GM12878 (cell line): ENCODE data around the gene IGF1R. TPM values are rescaled to one million over a fixed set of nuclear protein-coding genes. Genes with fewer than 3 reads are reported as not detected.

Experiments used
- ATAC-seq: fragments of 200-7000 bp; cut with Tn5 transposase; 3 replicates; pipeline ENCODE4 v1.9.1; 2020; ENCODE audit warnings: mild to moderate bottlenecking, moderate library complexity
- BruUV-seq: library from RNA; stranded (reverse); fragments of 400-500 nt; replicated peaks from 2 replicates; lab custom pipeline; 2021; lab: Mats Ljungman, UMichigan
- CTCF ChIA-PET: fragments of 300-600 bp; sonication (Branson Sonifier 250); formaldehyde crosslinking; extraction: SDS; loops from one replicate; lab custom pipeline; 2021; ENCODE audit warnings: inconsistent platforms; lab: Yijun Ruan, JAX
- POLR2A ChIA-PET: fragments of 350-600 bp; formaldehyde crosslinking; extraction: SDS; loops from one replicate; lab custom pipeline; 2021; ENCODE audit warnings: inconsistent platforms; lab: Charles Lee
- RAD21 ChIA-PET: fragments of 300-600 bp; sonication (Branson Sonifier 250); formaldehyde crosslinking; loops from one replicate; lab custom pipeline; 2023; ENCODE audit warnings: antibody characterized with exemption; ENCODE audit not compliant: unreplicated experiment; lab: Charles Lee
- SMC1A ChIA-PET: fragments of 300-600 bp; sonication (Branson Sonifier 250); formaldehyde crosslinking; loops from one replicate; lab custom pipeline; 2023; ENCODE audit not compliant: unreplicated experiment, uncharacterized antibody; lab: Charles Lee
- DNase-seq: peaks from one replicate; pipeline ENCODE4 v3.0.0-alpha.2; 2011; ENCODE audit warnings: low read depth, low spot score
- FAIRE-seq: peaks from 3 replicates; lab custom pipeline; 2011; peaks lifted over from hg19 to GRCh38; lab: Jason Lieb, UNC
- H2AFZ ChIP-seq: 2 replicates; pipeline ENCODE4 v1.6.0; 2011; ENCODE audit warnings: low read depth, low read length, control low read depth; ENCODE audit not compliant: control insufficient read depth
- H3K27ac ChIP-seq: 2 replicates; pipeline ENCODE4 v1.5.1; 2011; ENCODE audit warnings: control low read depth; ENCODE audit not compliant: control insufficient read depth, insufficient read depth
- H3K27me3 ChIP-seq, 2 experiments: replicated peaks in 1 of 2; 2 replicates each; pipeline versions ENCODE4 v1.6.0 to v1.6.1; 2011; ENCODE audit warnings: low read length in 1 of 2; ENCODE audit not compliant: control insufficient read depth in 2 of 2, insufficient read depth in 2 of 2
- H3K36me3 ChIP-seq, 2 experiments: 2 replicates each; pipeline ENCODE4 v1.5.1; 2011; ENCODE audit warnings: low read length in 1 of 2; ENCODE audit not compliant: control insufficient read depth in 2 of 2, insufficient read depth in 2 of 2
- H3K4me1 ChIP-seq: 2 replicates; pipeline ENCODE4 v1.6.1; 2011; ENCODE audit warnings: mild to moderate bottlenecking, low read length, moderate library complexity, mixed read lengths; ENCODE audit not compliant: control insufficient read depth, insufficient read depth
- H3K4me2 ChIP-seq: 2 replicates; pipeline ENCODE4 v1.6.0; 2011; ENCODE audit warnings: control low read depth; ENCODE audit not compliant: control insufficient read depth, insufficient read depth
- H3K4me3 ChIP-seq: fragments of 200-600 bp; sonication (generic); 2 replicates; pipeline ENCODE4 v1.5.1; 2016
- H3K79me2 ChIP-seq: 2 replicates; pipeline ENCODE4 v1.6.0; 2011; ENCODE audit warnings: low read length; ENCODE audit not compliant: control insufficient read depth, insufficient read depth
- H3K9ac ChIP-seq: 2 replicates; pipeline ENCODE4 v1.8.0; 2011; ENCODE audit warnings: low read length, control low read depth, mixed read lengths; ENCODE audit not compliant: control insufficient read depth, insufficient read depth
- H3K9me3 ChIP-seq: replicated peaks from 3 replicates; pipeline ENCODE4 v1.5.1; 2011; ENCODE audit warnings: mild to moderate bottlenecking, low read length; ENCODE audit not compliant: control insufficient read depth, insufficient read depth
- H4K20me1 ChIP-seq: 2 replicates; pipeline ENCODE4 v1.6.0; 2011; ENCODE audit not compliant: control insufficient read depth, insufficient read depth
- CBX3 ChIP-seq: fragments of 200-600 bp; sonication (generic); IDR thresholded peaks from 2 replicates; pipeline ENCODE4 v1.6.1; 2016; ENCODE audit warnings: low read depth, borderline replicate concordance
- CEBPZ ChIP-seq: fragments of 150-350 bp; IDR thresholded peaks from 2 replicates; pipeline ENCODE4 v1.6.1; 2016; ENCODE audit warnings: low read depth, low read length
- HCFC1 ChIP-seq: fragments of 150-350 bp; IDR thresholded peaks from 2 replicates; pipeline ENCODE4 v1.6.1; 2014; ENCODE audit warnings: low read length
- LARP7 ChIP-seq: fragments of 450-650 bp; IDR thresholded peaks from 2 replicates; pipeline ENCODE4 v1.6.1; 2017; ENCODE audit warnings: mild to moderate bottlenecking
- SIX5 ChIP-seq: IDR thresholded peaks from 2 replicates; pipeline ENCODE4 v1.6.1; 2011; ENCODE audit warnings: mild to moderate bottlenecking, low read depth, low read length, moderate library complexity; ENCODE audit not compliant: severe bottlenecking
- ZBTB33 ChIP-seq: fragments of 450-650 bp; IDR thresholded peaks from 2 replicates; pipeline ENCODE4 v1.6.1; 2017; ENCODE audit warnings: mild to moderate bottlenecking
- WGBS: methylation state at CpG from one replicate; pipeline ENCODE4 v1.1.6; 2016; ENCODE audit warnings: low lambda C conversion rate; ENCODE audit not compliant: insufficient replicate concordance, insufficient coverage; ENCODE audit errors: missing lambda C conversion rate; 5-methylcytosine and 5-hydroxymethylcytosine counted together
- in situ Hi-C: fragments of 300-500 bp; cut with MboI; formaldehyde crosslinking; loops from 9 replicates; pipeline ENCODE4 v1.14.3; 2018; ENCODE audit warnings: mixed read lengths
- intact Hi-C: fragments of 100-400 bp; cut with micrococcal nuclease; formaldehyde crosslinking; loops from one replicate; pipeline ENCODE4 v1.14.2; 2022; ENCODE audit not compliant: unreplicated experiment
- polyA plus RNA-seq, 11 experiments: library from polyadenylated mRNA; depleted of rRNA in 4 of 11; unstranded in 6 of 11; stranded (reverse) in 5 of 11; fragments of >200 nt; fragmentation: Nextera tagmentation in 4 of 11; fragmentation: Illumina TruSeq in 1 of 11; extraction: Ambion mirVana in 4 of 11; extraction: Trizol in 1 of 11; gene quantifications; 1 replicate in 1 of 11; 2 replicates in 10 of 11; pipeline versions ENCODE4 v1.2.1 to v1.2.3, GENCODE V29; 2011 to 2016; ENCODE audit warnings: inconsistent platforms in 2 of 11, missing spikeins in 2 of 11, low read depth in 1 of 11
- total RNA-seq, 4 experiments: library from RNA; depleted of rRNA in 3 of 4; stranded (reverse); fragments of >200 nt in 3 of 4; fragmentation: Illumina TruSeq in 1 of 4; extraction: Trizol in 1 of 4; gene quantifications; 2 replicates each; pipeline versions ENCODE4 v1.2.1 to v1.2.3, GENCODE V29; 2013 to 2021

The IGF1R gene
- total and polyA plus RNA-seq, 10 of the 15 experiments (the other 5 are each of a cell fraction or from before 2014, with no cell fraction given): 0.03 to 2.7 (median 0.66) TPM

- no peak for TF ChIP-seq SIX5
- TF ChIP-seq ZBTB33: no peak
- no peak for TF ChIP-seq HCFC1
Observed at GRCh38 chr15:98923579-98923978, 275.2 kb downstream of the IGF1R start (continued).

- FAIRE-seq (no peak), ATAC-seq (no peak), DNase-seq (no peak)
- CTCF ChIA-PET: no interaction called here
- no peaks in the 10 kb centered on the region for H3K36me3 ChIP-seq
- H4K20me1 ChIP-seq: no peaks in the 10 kb centered on the region
- POLR2A ChIA-PET: interaction anchor here (0.6 kb wide), 1 partner anchor 39 kb away, joined by 4 read pairs; no protein-coding TSS in a partner anchor
- no TSS peak for BruUV-seq
- no peaks in the 10 kb centered on the region for H3K9me3 ChIP-seq
- no peak overlapping the region for H3K9ac ChIP-seq
- intact Hi-C loops: no loop called here
- H3K79me2 ChIP-seq: no peaks in the 10 kb centered on the region
- in situ Hi-C loops: no loop called here
- H3K4me2 ChIP-seq: no peak overlapping the region
- no peaks in the 10 kb centered on the region for H3K4me1 ChIP-seq
- RAD21 ChIA-PET: no interaction called here
- no peak for TF ChIP-seq LARP7
- TF ChIP-seq CBX3: no peak
- TF ChIP-seq CEBPZ: no peak
- H3K4me3 ChIP-seq: no peak overlapping the region
- H3K27me3 ChIP-seq: no peaks in the 10 kb centered on the region
- no peak overlapping the region for H3K27ac ChIP-seq
- no peak overlapping the region for H2AFZ ChIP-seq
- SMC1A ChIA-PET: interaction anchor here (1.0 kb wide), 1 partner anchor 10 kb away, joined by 3 read pairs; no protein-coding TSS in a partner anchor
- 57% methylated on average over 11 of the region's 11 CpGs for WGBS
Observed at GRCh38 chr15:98924401-98925049, 276.2 kb downstream of the IGF1R start.
